Effector memory CD8-positive, alpha-beta T cell (primary cell): ENCODE data around the gene TFPI.

ENCODE experiments used
- ATAC-seq: fragments of 150-1000 bp; cut with Tn5 transposase; replicated peaks from 2 replicates; pipeline ENCODE4 v1.10.0; 2021; ENCODE audit warnings: mild to moderate bottlenecking, moderate library complexity
- DNase-seq, 3 experiments: peaks; one replicate each; pipeline ENCODE4 v3.0.0; 2021
- H3K27ac Mint-ChIP-seq, 2 donors: one replicate each; pipeline ENCODE4 v1.8.0; 2022; ENCODE audit warnings: mild to moderate bottlenecking in 2 of 2, mixed read lengths in 2 of 2, moderate library complexity in 2 of 2
- H3K27me3 Mint-ChIP-seq, 2 donors: one replicate each; pipeline ENCODE4 v1.8.0; 2022; ENCODE audit warnings: mixed read lengths in 2 of 2
- H3K36me3 Mint-ChIP-seq: one replicate; pipeline ENCODE4 v1.8.0; 2022; ENCODE audit warnings: mild to moderate bottlenecking, moderate library complexity, mixed read lengths; ENCODE audit not compliant: insufficient read depth
- H3K4me1 Mint-ChIP-seq, 2 donors: one replicate each; pipeline ENCODE4 v1.8.0; 2022; ENCODE audit warnings: low read depth in 2 of 2, mixed read lengths in 2 of 2
- H3K4me3 Mint-ChIP-seq, 2 donors: one replicate each; pipeline ENCODE4 v1.8.0; 2022; ENCODE audit warnings: mild to moderate bottlenecking in 2 of 2, mixed read lengths in 2 of 2, moderate library complexity in 2 of 2
- H3K9me3 Mint-ChIP-seq, 2 donors: one replicate each; pipeline ENCODE4 v1.8.0; 2022; ENCODE audit warnings: mixed read lengths in 2 of 2

TFPI gene

GRCh38 chr2:187497858-187498463, 56.3 kb downstream of the TFPI start:
- H3K4me3 Mint-ChIP-seq, result no peak overlapping the region
- H3K4me1 Mint-ChIP-seq, result no peaks in the 10 kb centered on the region
- no peaks in the 10 kb centered on the region for H3K27me3 Mint-ChIP-seq
- no peak for DNase-seq
- no peaks in the 10 kb centered on the region for H3K36me3 Mint-ChIP-seq
- ATAC-seq, result no peak
- H3K9me3 Mint-ChIP-seq, result peaks cover 6 to 10% of the 10 kb centered on the region in 2 donors
- H3K27ac Mint-ChIP-seq, result no peak overlapping the region

DNA sequence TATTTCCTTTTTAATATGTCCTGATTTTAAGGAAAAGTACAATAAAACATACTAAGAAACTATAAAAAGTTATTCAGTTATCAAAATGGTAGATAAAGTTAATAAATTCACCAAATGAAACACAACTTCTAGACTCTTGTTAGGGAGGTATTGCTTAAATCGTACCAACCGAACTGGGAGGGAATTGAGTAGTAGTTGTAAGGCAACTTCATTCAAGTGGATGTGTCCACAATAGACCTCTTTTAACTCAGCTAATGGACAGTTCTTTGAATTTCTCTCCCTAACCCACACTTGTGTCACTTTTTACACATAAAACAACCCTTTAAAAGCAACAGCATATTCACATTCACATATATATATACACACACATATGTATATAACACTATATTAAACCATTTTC, 57.1 kb downstream of the TFPI start:
- Mint-ChIP-seq H3K4me1 (no peaks in the 10 kb centered on the region), H3K27ac (no peak overlapping the region), H3K9me3 (peaks cover 5 to 10% of the 10 kb centered on the region in 2 donors), H3K36me3 (no peaks in the 10 kb centered on the region), H3K27me3 (no peaks in the 10 kb centered on the region), H3K4me3 (no peak overlapping the region)
- DNase-seq (no peak), ATAC-seq (no peak)

GRCh38 chr2:187495324-187495723, 58.9 kb downstream of the TFPI start:
- peaks cover 7 to 10% of the 10 kb centered on the region in 2 donors for H3K9me3 Mint-ChIP-seq
- no peak overlapping the region for H3K4me3 Mint-ChIP-seq
- H3K27me3 Mint-ChIP-seq, result no peaks in the 10 kb centered on the region
- H3K36me3 Mint-ChIP-seq, result no peaks in the 10 kb centered on the region
- DNase-seq, result no peak
- H3K4me1 Mint-ChIP-seq, result no peaks in the 10 kb centered on the region
- no peak for ATAC-seq
- no peak overlapping the region for H3K27ac Mint-ChIP-seq

DNA sequence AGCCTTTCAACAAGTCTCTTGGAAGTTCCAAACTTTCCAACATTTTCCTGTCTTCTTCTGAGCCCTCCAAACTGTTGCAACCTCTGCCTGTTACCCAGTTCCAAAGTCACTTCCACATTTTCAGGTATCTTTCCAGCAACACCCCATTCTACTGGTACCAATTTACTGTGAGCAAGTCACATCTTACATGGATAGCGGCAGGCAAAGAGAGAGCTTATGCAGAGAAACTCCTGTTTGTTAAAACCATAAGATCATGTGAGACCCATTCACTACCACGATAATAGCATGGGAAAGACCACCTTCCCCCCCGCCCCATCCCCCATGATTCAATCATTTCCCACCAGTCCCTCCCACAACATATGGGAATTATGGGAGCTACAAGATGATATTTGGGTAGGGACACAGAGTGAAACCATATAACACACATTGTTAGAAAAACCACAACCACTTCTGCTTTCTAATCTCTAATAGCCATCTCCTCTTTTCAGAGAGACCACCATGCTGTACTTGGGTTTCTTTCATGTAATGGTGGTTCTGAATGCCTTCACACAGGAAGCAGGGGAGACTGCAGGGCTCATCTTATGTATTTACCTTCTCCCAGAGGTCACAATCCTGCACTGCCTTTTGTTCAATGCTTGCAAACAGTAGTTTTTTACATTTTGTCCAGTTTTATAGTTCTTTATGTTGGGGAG, 60.2 kb downstream of the TFPI start:
- DNase-seq (no peak), ATAC-seq (no peak)
- Mint-ChIP-seq H3K27me3 (no peaks in the 10 kb centered on the region), H3K4me3 (no peak overlapping the region), H3K9me3 (peaks cover 7 to 10% of the 10 kb centered on the region in 2 donors), H3K4me1 (no peaks in the 10 kb centered on the region), H3K36me3 (no peaks in the 10 kb centered on the region), H3K27ac (no peak overlapping the region)

DNA sequence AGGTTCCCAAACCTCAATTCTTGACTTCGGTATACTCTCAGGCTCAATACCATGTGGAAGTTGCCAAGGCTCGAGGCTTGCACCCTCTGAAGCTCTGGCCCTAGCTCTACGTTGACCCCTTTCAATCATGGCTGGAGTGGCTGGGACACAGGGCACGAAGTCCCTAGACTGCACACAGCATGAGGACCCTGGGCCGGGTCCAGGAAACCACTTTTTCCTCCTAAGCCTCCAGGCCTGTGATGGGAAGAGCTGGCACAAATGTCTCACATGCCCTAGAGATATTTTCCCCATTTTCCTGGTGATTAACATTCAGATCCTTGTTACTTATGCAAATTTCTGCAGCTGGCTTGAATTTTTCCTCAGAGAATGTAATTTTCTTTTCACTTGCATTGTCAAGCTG, 61.1 kb downstream of the TFPI start:
- Mint-ChIP-seq H3K9me3 (peaks cover 7 to 10% of the 10 kb centered on the region in 2 donors), H3K4me1 (no peaks in the 10 kb centered on the region), H3K27me3 (no peaks in the 10 kb centered on the region), H3K4me3 (no peak overlapping the region), H3K36me3 (no peaks in the 10 kb centered on the region), H3K27ac (no peak overlapping the region)
- DNase-seq (no peak), ATAC-seq (no peak)

DNA sequence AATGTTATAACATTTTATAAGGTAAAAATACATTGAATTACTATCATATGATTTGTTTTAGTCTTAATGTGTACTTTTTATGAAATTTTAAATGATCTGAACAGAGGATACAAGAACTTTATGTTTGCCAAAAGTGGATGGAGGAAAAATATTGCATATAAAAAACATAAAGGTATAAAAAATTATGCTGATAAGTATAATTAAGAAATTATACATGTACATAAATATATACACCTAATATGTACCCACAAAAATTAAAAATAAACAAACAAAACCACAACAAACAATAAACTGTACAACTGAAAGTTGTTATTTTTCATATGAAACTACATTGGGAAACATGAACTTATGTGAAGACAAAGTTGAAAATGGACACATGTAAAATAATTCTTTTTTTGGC, 68.0 kb downstream of the TFPI start:
- H3K4me1 Mint-ChIP-seq, result no peaks in the 10 kb centered on the region
- no peaks in the 10 kb centered on the region for H3K27me3 Mint-ChIP-seq
- no peaks in the 10 kb centered on the region for H3K36me3 Mint-ChIP-seq
- DNase-seq (no peak), ATAC-seq (no peak)
- H3K27ac Mint-ChIP-seq, result no peak overlapping the region
- peaks cover 0 to under 1% of the 10 kb centered on the region in 2 donors for H3K9me3 Mint-ChIP-seq
- no peak overlapping the region for H3K4me3 Mint-ChIP-seq

GRCh38 chr2:187485523-187485922, 68.7 kb downstream of the TFPI start:
- no peak for ATAC-seq
- no peaks in the 10 kb centered on the region for H3K4me1 Mint-ChIP-seq
- H3K27me3 Mint-ChIP-seq, result no peaks in the 10 kb centered on the region
- no peak overlapping the region for H3K27ac Mint-ChIP-seq
- no peak overlapping the region for H3K4me3 Mint-ChIP-seq
- H3K36me3 Mint-ChIP-seq, result no peaks in the 10 kb centered on the region
- DNase-seq, result no peak
- peaks cover 0 to 1% of the 10 kb centered on the region in 2 donors for H3K9me3 Mint-ChIP-seq

DNA sequence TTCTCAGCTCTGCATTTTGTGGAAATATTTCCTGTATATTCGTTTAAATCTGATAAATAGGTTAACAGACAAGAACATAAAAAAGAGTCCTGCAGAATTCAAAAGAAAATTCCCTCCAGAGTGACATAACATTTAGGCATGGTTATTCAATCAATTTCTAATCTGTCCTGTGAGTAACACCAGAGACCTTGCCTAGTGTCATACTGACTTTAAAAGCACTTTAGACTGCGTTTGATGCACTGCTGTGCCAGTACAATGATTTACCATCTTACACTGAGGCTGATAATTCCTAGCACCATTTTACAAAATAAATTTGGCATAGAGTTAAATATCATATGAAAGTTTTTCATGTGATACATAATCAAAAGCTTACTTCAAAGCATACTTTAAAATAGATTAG, 70.7 kb downstream of the TFPI start:
- no peak for ATAC-seq
- H3K36me3 Mint-ChIP-seq, result no peaks in the 10 kb centered on the region
- no peaks in the 10 kb centered on the region for H3K4me1 Mint-ChIP-seq
- H3K27me3 Mint-ChIP-seq, result no peaks in the 10 kb centered on the region
- no peak overlapping the region for H3K27ac Mint-ChIP-seq
- H3K4me3 Mint-ChIP-seq, result no peak overlapping the region
- no peak for DNase-seq
- peaks cover 0 to 3% of the 10 kb centered on the region in 2 donors for H3K9me3 Mint-ChIP-seq

DNA sequence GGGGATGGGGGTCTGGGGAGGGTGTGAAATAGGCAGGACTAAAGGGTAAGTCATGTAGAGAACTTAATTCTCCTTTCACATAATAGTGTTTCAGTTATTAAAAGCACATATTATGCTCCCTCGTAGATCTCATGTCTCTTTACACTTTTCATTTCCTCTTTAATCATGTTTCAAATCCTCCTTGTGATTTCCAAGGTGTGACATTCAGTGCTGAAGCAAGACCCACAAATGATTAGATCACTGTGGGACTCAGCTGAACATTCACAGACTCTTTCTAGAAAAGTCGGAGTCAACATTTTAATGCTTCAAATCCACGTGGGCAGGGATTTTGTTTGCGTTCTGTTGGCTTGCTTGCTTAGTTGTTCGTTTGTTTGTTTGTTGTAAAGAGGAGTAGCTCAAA, 71.4 kb downstream of the TFPI start:
- no peak overlapping the region for H3K4me3 Mint-ChIP-seq
- ATAC-seq, result no peak
- no peak overlapping the region for H3K27ac Mint-ChIP-seq
- H3K4me1 Mint-ChIP-seq, result no peaks in the 10 kb centered on the region
- H3K36me3 Mint-ChIP-seq, result no peaks in the 10 kb centered on the region
- H3K9me3 Mint-ChIP-seq, result peaks cover 0 to 3% of the 10 kb centered on the region in 2 donors
- no peak for DNase-seq
- H3K27me3 Mint-ChIP-seq, result no peaks in the 10 kb centered on the region

GRCh38 chr2:187481543-187481942, 72.7 kb downstream of the TFPI start:
- H3K27me3 Mint-ChIP-seq, result no peaks in the 10 kb centered on the region
- H3K36me3 Mint-ChIP-seq, result no peaks in the 10 kb centered on the region
- DNase-seq (no peak), ATAC-seq (no peak)
- peaks cover 0 to 3% of the 10 kb centered on the region in 2 donors for H3K9me3 Mint-ChIP-seq
- no peak overlapping the region for H3K4me3 Mint-ChIP-seq
- no peaks in the 10 kb centered on the region for H3K4me1 Mint-ChIP-seq
- no peak overlapping the region for H3K27ac Mint-ChIP-seq

DNA sequence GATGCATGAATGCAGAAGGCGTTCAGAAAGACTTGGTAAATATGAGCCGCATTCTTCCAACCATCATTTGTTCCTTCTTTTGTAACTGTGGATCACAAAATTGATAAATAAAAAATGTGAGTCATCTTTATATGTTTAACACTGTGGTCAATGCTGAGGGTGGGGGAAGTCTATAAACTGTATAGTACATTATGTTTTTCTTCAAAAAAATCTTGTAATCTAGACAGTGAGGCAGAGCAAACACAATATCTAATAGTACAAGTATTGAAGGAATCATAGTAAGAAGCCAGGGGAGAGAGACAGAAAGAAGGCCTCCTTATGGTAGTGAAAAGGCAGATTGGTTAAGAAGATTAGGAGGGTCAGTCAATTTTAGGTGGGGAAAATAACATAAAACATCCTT, 75.5 kb downstream of the TFPI start:
- no peak for DNase-seq
- Mint-ChIP-seq H3K36me3 (no peaks in the 10 kb centered on the region), H3K4me1 (no peaks in the 10 kb centered on the region), H3K4me3 (no peak overlapping the region), H3K27ac (no peak overlapping the region), H3K9me3 (peaks cover 0 to 3% of the 10 kb centered on the region in 2 donors), H3K27me3 (no peaks in the 10 kb centered on the region)
- ATAC-seq, result no peak

GRCh38 chr2:187477051-187477450, 77.2 kb downstream of the TFPI start:
- Mint-ChIP-seq H3K27ac (no peak overlapping the region), H3K27me3 (no peaks in the 10 kb centered on the region), H3K4me1 (no peaks in the 10 kb centered on the region), H3K36me3 (no peaks in the 10 kb centered on the region), H3K4me3 (no peak overlapping the region), H3K9me3 (peaks cover 0 to 3% of the 10 kb centered on the region in 2 donors)
- DNase-seq (no peak), ATAC-seq (no peak)

DNA sequence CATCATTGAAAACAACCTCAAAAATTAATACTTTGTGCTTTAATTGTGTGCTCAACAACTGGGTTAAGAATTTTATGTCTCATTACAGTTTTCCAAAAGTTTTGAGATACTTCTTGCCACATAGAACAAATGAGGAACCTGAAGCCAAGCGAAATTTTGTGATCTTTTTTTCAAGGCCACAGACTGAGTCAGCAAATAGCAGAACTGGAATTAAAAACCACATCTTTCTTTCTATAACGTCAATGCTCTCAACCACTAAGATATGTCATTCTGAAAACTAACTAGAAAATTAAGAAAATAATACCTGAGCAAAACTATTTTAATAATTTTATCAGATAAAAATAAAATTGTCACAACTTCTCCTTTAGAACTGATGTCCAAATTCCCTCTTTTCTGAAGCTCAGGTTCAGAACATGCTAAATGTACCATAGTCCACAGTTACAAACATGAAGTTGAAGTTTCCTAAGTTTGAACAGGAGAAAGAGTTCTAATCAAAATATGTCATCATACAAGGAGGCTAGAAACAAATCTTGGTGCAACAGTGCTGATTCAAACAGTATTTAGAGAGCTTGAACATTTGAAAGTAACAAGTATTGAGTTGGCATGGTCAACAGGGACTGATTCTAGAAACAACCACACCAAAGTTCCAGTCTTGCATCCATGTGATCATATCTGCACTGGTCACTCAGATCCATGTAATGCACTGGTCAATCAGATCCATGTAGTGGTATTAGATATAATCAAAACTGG, 78.6 kb downstream of the TFPI start:
- Mint-ChIP-seq H3K4me1 (no peaks in the 10 kb centered on the region), H3K36me3 (no peaks in the 10 kb centered on the region), H3K4me3 (no peak overlapping the region), H3K27me3 (no peaks in the 10 kb centered on the region), H3K27ac (no peak overlapping the region), H3K9me3 (peaks cover 0 to 2% of the 10 kb centered on the region in 2 donors)
- ATAC-seq (no peak), DNase-seq (no peak)

GRCh38 chr2:187470698-187471097, 83.5 kb downstream of the TFPI start:
- no peak overlapping the region for H3K4me3 Mint-ChIP-seq
- H3K36me3 Mint-ChIP-seq, result no peaks in the 10 kb centered on the region
- ATAC-seq, result no peak
- DNase-seq, result no peak
- H3K9me3 Mint-ChIP-seq, result peaks cover 2 to 6% of the 10 kb centered on the region in 2 donors
- no peaks in the 10 kb centered on the region for H3K27me3 Mint-ChIP-seq
- no peak overlapping the region for H3K27ac Mint-ChIP-seq
- H3K4me1 Mint-ChIP-seq, result no peaks in the 10 kb centered on the region
